ENCODE results near the gene HENMT1. TPM values are rescaled to one million over a fixed set of nuclear protein-coding genes. Genes with fewer than 3 reads are reported as not detected.

Gene HENMT1
- total RNA-seq: 1 to 10 TPM in 2 of 4 donors, not detected in 2; 4.8 to 5.1 TPM

DNA sequence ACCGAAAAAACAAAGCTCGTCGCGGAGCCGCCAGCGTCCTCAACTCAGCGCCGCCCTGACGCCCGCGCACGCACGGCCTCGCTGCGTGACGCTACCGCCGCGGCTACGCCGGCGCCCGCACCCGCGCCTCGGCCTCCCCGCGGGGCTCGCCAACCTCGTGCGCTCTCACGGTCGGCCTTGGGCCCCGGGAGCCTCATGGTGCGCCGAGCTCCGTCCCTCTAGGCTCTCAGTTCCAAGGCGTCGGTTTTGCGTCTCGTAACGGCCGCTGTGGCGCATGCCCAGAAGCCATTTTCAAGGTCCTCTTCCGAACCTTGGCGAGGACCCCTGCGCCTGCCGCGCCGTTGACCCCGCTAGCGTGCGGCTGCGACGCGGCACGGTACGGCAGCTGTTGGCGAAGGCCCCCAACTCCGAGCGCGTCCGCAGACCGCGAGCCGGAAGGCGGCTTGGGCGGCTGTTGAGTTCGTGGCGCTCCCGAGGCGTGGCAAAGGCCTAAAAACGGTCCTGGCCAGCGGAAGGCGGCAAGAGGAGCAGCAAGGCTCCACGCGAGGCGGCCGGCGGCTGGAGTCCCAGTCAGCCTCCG is at the start of gene HENMT1:
TSS of gene HENMT1 (minus strand) at position 64 of the 580 bp plus-strand sequence. CDS start 1,209 bp downstream, outside the sequence.
- in situ Hi-C loops (cut with MboI; ENCODE audit: low pct_ligation_motif_present in 1 of 4, low pct_unique_long_range_greater_than_20kb in 1 of 4, low sequenced_read_pairs in 3 of 4) (no loop called here), intact Hi-C loops (cut with DNase I; ENCODE audit: low total_unique reads) (no loop called here)
- peak; percentile 66 for DNase-seq
- Histone ChIP-seq H3K27ac (peak within 1 kb of the TSS; percentile 92 to 94 (median 93)), H3K36me3 (no peaks in the 10 kb centered on the region), H3K9me3 (no peaks in the 10 kb centered on the region), H3K4me1 (peaks cover 0 to 8% (median 5%) of the 10 kb centered on the region in 4 donors), H3K4me3 (peak within 1 kb of the TSS; percentile 42 to 67 (median 58)), H3K27me3 (no peaks in the 10 kb centered on the region)
- TF ChIP-seq POLR2A (IDR thresholded peaks at IDR 0.05) (peak; percentile 44), POLR2AphosphoS5 (IDR thresholded peaks at IDR 0.05) (peak in 2 of 3 donors; percentile 32 to 47), EP300 (IDR thresholded peaks at IDR 0.05; ENCODE audit: low read depth) (no peak)
- TF ChIP-seq, protein P1, sequence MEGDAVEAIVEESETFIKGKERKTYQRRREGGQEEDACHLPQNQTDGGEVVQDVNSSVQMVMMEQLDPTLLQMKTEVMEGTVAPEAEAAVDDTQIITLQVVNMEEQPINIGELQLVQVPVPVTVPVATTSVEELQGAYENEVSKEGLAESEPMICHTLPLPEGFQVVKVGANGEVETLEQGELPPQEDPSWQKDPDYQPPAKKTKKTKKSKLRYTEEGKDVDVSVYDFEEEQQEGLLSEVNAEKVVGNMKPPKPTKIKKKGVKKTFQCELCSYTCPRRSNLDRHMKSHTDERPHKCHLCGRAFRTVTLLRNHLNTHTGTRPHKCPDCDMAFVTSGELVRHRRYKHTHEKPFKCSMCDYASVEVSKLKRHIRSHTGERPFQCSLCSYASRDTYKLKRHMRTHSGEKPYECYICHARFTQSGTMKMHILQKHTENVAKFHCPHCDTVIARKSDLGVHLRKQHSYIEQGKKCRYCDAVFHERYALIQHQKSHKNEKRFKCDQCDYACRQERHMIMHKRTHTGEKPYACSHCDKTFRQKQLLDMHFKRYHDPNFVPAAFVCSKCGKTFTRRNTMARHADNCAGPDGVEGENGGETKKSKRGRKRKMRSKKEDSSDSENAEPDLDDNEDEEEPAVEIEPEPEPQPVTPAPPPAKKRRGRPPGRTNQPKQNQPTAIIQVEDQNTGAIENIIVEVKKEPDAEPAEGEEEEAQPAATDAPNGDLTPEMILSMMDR (IDR thresholded peaks at IDR 0.05): no peak
- WGBS, 2 donors (ENCODE audit: low coverage in 1 of 2): 1% methylated on average over 69 of the region's 81 CpGs; no CpG with 5 or more reads in 1 of the 2 donors

DNA sequence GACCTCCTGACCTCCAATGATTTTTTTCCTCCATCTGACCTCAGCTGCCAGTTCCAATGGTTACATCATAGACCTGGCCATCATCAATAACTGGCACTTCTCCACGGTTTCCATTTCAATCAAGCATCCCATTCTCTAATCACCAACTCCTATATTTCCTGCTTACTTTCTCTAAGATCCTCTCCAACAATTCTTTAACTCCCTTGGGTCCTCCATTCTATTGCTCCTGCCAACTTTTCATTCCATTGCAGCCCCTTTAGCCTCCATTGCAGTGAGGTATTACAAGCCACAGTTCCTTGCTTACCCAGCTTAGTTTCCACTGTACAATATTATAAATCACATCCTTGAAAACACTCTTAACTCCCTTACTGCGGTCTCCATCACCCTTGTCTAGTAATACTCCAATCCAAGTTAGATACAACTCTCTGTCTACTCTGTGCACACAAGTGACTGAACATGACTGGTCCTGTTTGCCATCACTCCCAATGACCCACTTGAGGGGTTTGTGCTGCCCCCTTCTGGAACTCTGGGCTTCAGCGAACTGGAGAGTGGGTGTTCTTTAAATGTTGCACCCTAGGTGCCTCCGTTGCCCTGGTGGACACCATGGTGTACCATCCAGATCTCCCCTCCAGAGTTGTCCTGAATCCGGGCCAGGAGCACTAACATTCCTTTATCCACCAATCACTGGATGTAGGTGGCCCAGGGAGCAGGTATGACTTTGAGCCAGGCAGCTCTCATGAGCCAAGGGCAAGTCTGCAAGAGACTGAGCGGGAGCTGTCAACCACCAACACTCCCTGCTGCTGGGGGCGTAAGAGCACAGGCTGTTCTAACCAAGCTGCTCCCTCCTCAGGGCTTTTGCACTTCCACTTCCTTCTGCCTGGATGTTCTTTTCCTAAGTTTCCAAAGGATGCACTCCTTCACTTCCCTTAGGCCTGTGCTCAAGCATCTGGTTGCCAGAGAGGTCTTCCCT is 48.1 kb upstream of the HENMT1 start:
- Histone ChIP-seq H3K9me3 (no peaks in the 10 kb centered on the region), H3K27me3 (no peaks in the 10 kb centered on the region), H3K27ac (no peak overlapping the region), H3K4me3 (no peak overlapping the region), H3K36me3 (no peaks in the 10 kb centered on the region), H3K4me1 (peaks cover 0 to 11% (median 2%) of the 10 kb centered on the region in 4 donors)
- intact Hi-C loops (cut with DNase I; ENCODE audit: low total_unique reads): no loop called here
- in situ Hi-C loops (cut with MboI; ENCODE audit: low pct_ligation_motif_present in 1 of 4, low pct_unique_long_range_greater_than_20kb in 1 of 4, low sequenced_read_pairs in 3 of 4): no loop called here
- peak; percentile 26 for DNase-seq
- 68 to 81% methylated on average over 3 to 7 of the region's 7 CpGs for WGBS, 2 donors (ENCODE audit: low coverage in 1 of 2)
- TF ChIP-seq EP300 (IDR thresholded peaks at IDR 0.05; ENCODE audit: low read depth): no peak
- TF ChIP-seq, protein P1 (IDR thresholded peaks at IDR 0.05): peak in 1 of 5 experiments; percentile 9

DNA sequence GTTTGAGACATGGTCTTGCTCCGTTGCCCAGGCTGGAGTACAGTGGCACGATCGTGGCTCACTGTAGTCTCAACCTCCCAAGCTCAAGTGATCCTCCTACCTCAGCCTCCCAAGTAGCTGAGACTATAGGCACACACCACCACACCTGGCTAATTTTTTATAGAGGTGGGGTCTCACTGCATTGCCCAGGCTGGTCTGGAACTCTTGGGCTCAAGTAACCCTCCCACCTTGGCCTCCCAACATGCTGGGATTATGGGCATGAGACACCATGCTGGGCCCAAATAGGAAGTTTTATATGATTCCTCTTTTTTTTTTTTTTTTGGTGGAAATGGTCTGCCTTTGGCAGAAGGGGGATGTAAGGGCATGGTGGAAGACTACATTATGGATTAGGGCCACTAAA is 45.8 kb upstream of the HENMT1 start:
- Histone ChIP-seq H3K36me3 (peaks cover 0 to 5% (median 0%) of the 10 kb centered on the region in 4 donors), H3K27ac (no peak overlapping the region), H3K9me3 (no peaks in the 10 kb centered on the region), H3K27me3 (no peaks in the 10 kb centered on the region), H3K4me1 (peaks cover 0 to 11% (median 2%) of the 10 kb centered on the region in 4 donors), H3K4me3 (no peak overlapping the region)
- in situ Hi-C loops (cut with MboI; ENCODE audit: low pct_ligation_motif_present in 1 of 4, low pct_unique_long_range_greater_than_20kb in 1 of 4, low sequenced_read_pairs in 3 of 4) (no loop called here), intact Hi-C loops (cut with DNase I; ENCODE audit: low total_unique reads) (no loop called here)
- DNase-seq: no peak
- WGBS, 2 donors (ENCODE audit: low coverage in 1 of 2): 96 to 98% methylated on average over 3 of the region's 3 CpGs
- no peak for TF ChIP-seq POLR2A (IDR thresholded peaks at IDR 0.05)
- no peak for TF ChIP-seq EP300 (IDR thresholded peaks at IDR 0.05; ENCODE audit: low read depth)
- TF ChIP-seq, protein P1 (IDR thresholded peaks at IDR 0.05): no peak
- no peak for TF ChIP-seq POLR2AphosphoS5 (IDR thresholded peaks at IDR 0.05)

DNA sequence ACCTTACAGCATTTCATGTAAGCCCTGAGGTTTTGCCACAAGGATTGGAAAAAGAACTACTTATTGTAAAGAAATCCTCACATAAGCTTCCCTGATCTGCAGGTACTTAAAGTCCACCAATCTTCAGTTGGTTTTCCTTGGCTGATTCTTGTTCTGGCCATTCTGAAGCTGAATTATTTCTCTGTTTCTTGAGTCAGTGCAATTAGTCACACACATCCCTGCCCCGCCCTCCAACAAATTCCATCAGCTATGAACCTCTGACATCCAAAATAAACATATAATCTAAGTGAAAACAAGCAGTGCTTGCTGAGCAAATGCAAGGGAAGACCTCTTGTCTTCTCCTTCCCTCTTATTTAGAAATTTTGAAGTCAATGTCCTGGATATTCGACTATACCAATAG is 43.6 kb upstream of the HENMT1 start:
- WGBS, 2 donors (ENCODE audit: low coverage in 1 of 2): 52% methylated on average over 2 of the region's 2 CpGs; no CpG with 5 or more reads in 1 of the 2 donors

More for the DNA sequence above, 43.6 kb upstream of the HENMT1 start:
- peaks cover 0 to 11% (median 2%) of the 10 kb centered on the region in 4 donors for H3K4me1 ChIP-seq
- H3K36me3 ChIP-seq: peaks cover 0 to 25% (median 7%) of the 10 kb centered on the region in 4 donors
- no peaks in the 10 kb centered on the region for H3K27me3 ChIP-seq
- intact Hi-C loops (cut with DNase I; ENCODE audit: low total_unique reads): no loop called here
- in situ Hi-C loops (cut with MboI; ENCODE audit: low pct_ligation_motif_present in 1 of 4, low pct_unique_long_range_greater_than_20kb in 1 of 4, low sequenced_read_pairs in 3 of 4): no loop called here
- H3K9me3 ChIP-seq: no peaks in the 10 kb centered on the region
- H3K27ac ChIP-seq: no peak overlapping the region
- H3K4me3 ChIP-seq: no peak overlapping the region
- DNase-seq: no peak
- TF ChIP-seq, protein P1 (IDR thresholded peaks at IDR 0.05): no peak
- TF ChIP-seq POLR2AphosphoS5 (IDR thresholded peaks at IDR 0.05) (no peak), POLR2A (IDR thresholded peaks at IDR 0.05) (no peak), EP300 (IDR thresholded peaks at IDR 0.05; ENCODE audit: low read depth) (no peak)

All from transverse colon (tissue), 4 donors.